H1 (cell line): ENCODE data around the gene NSUN7.

Experiments
- KDM5A ChIP-seq: fragments of 200-600 bp; IDR thresholded peaks from 2 replicates; pipeline ENCODE4 v1.7.1; 2012; ENCODE audit warnings: mild to moderate bottlenecking, low read length, inconsistent platforms, mixed read lengths
- POLR2A ChIP-seq, 2 experiments: IDR thresholded peaks; 1 replicate in 1 of 2; 2 replicates in 1 of 2; pipeline ENCODE4 v1.6.1; 2011; ENCODE audit warnings: low read depth in 2 of 2, low read length in 2 of 2, mild to moderate bottlenecking in 2 of 2; ENCODE audit errors: control extremely low read depth in 1 of 2
- SIN3A ChIP-seq, 2 experiments: IDR thresholded peaks in 1 of 2; conservative IDR thresholded peaks in 1 of 2; 2 replicates each; pipeline ENCODE4 v1.6.1; 2011 to 2012; ENCODE audit warnings: low read length in 2 of 2, improper control_type of control experiment in 1 of 2, low read depth in 1 of 2, mild to moderate bottlenecking in 1 of 2
- SRF ChIP-seq: IDR thresholded peaks from 2 replicates; pipeline ENCODE4 v1.6.1; 2011; ENCODE audit warnings: mild to moderate bottlenecking, low read depth, low read length, moderate library complexity
- USF2 ChIP-seq: IDR thresholded peaks from 2 replicates; pipeline ENCODE4 v1.6.1; 2011; ENCODE audit warnings: low read length, improper control_type of control experiment
- TF ChIP-seq, protein P1 (sequence below): IDR thresholded peaks from 2 replicates; pipeline ENCODE4 v1.6.1; 2012; ENCODE audit warnings: low read length, inconsistent platforms

- no peak for TF ChIP-seq POLR2A (IDR thresholded peaks at IDR 0.05; ENCODE audit: control extremely low read depth in 1 of 2, low read depth in 2 of 2, low read length in 2 of 2)
- TF ChIP-seq, protein P1, sequence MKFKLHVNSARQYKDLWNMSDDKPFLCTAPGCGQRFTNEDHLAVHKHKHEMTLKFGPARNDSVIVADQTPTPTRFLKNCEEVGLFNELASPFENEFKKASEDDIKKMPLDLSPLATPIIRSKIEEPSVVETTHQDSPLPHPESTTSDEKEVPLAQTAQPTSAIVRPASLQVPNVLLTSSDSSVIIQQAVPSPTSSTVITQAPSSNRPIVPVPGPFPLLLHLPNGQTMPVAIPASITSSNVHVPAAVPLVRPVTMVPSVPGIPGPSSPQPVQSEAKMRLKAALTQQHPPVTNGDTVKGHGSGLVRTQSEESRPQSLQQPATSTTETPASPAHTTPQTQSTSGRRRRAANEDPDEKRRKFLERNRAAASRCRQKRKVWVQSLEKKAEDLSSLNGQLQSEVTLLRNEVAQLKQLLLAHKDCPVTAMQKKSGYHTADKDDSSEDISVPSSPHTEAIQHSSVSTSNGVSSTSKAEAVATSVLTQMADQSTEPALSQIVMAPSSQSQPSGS: no peak
- no peak for TF ChIP-seq USF2
- TF ChIP-seq KDM5A: no peak
- TF ChIP-seq SIN3A (conservative IDR thresholded peaks at IDR 0.05 in 1 of 2, IDR thresholded peaks at IDR 0.05 in 1 of 2; ENCODE audit: low read depth in 1 of 2, low read length in 2 of 2): no peak
- no peak for TF ChIP-seq SRF
These were observed 78.0 kb downstream of the NSUN7 start for GRCh38 chr4:40827758-40828157.
